GM19035 (cell line): Measurements from ENCODE around the gene TGFBR1.
"Not testable (repeated sequence)": the region's sequence is repeated elsewhere in the genome, so short reads cannot be mapped to it uniquely, and the experiment has no call there.

Source experiments
- ATAC-seq: cut with Tn5 transposase; IDR thresholded peaks from one replicate; pipeline ENCODE4 v1.9.1; 2021; ENCODE audit not compliant: unreplicated experiment

The TGFBR1 gene

DNA sequence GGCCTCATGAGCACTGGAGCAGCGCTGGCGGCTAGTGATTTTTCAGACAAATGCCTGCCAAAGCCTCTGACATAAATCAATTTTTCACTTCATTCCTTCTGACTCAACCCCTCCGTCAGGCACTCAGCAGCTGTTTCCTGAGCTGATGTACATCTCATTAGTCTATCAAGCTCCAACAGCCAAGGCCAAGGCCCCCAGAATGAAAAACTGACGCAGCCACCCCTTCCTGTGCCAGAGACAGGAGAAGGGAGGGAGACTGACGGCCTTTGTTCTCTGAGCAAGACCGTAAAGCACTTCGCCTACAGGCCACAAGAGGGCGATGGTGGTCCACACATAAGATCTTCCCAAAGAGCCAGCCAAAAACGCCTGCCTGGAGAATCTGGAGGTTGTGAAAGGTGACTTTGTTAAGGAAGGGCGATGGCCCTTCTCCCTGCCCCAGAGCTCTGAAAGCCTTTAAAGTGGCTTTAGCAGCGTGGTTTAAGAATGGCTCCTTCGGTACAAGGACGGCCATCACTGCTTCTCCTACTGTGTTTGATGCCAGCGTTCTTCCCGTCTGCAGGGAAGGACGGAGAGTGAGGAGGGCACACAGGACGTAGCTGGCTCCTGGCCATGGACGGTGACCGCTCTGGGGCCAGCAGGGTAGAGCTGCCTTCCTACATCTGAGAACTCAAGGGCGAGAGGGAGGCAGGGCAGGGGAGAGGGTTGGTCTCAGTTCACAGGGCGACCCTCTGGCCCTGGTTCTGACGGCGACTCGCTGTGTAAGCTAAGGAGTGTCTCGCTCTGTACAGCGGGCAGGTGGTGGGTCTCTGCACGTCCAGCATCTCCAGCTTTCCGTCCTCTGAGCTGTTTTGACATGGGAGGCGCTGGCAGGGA is 79.8 kb downstream of the TGFBR1 start:
- peak; percentile 55 for ATAC-seq

DNA sequence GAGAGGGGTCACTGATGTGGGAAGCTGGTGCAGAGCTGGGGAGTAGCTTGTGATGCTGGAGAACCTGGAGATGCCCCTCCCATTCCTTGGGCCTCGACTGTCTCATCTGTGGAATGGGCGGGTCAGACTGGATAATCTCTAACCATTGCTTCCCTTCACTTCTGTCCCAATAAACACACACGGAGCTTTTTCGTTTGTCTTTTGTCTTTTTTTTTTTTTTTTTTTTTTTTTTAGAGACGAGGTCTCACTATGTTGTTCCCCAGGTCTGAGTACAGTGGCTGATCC is 80.4 kb downstream of the TGFBR1 start:
- no peak for ATAC-seq

DNA sequence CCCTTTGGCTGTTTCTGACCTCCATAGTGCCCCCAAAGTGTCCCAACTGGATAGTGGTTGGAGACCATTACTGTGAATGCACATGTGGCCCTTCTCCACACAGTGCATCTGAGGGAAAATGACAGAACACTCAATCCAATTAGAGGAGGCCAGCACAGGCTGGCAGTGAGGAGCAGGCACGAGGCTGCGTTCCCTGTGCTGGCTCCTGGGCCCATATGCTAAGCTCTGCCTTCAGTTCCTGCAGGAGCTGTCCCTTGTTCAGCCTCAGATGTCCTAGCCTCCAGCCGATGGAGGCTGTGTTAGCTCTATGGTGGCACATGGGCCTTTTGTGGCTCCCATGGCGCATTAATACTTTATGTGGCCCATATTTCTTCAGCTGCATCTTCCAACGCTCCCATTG is 81.0 kb downstream of the TGFBR1 start:
- ATAC-seq = no peak

DNA sequence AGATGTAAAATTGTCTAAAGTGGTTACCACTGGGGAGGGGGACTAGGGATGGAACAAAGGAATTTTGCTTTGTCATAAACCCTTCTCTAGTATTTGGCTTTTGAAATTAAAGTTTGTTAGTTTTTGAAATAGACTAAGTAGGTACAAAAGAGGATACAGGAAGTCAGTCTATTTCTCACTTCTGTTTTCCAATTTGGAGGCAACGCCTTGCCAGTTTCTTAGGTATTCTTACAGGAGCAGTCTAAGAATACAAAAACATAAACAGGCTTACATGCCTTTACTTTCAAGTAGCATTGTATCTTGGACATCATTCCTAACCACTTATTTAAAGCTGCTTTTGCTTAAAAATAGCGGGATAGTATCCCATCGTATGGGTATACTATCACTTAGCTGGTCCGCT is 82.4 kb downstream of the TGFBR1 start:
- no peak for ATAC-seq

DNA sequence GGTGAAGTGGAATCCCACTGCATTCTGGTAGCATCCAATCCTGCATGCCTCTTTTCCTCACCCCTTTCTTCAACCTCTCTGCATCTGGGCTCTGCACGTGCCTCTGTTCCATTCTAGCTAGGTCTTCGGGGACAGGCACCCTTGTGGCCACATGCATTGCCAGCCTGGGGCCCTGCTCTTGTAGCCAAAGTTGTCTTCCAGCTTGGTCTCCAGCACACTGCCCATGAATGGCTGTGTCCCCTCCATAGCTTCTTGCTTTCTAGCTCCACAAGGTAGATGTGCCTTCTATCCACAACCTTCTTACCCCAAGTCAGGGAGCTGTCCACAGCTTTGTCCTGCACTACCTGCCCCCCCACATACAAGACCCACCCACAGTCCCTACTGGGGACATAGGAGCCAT is 84.3 kb downstream of the TGFBR1 start:
- no peak for ATAC-seq

DNA sequence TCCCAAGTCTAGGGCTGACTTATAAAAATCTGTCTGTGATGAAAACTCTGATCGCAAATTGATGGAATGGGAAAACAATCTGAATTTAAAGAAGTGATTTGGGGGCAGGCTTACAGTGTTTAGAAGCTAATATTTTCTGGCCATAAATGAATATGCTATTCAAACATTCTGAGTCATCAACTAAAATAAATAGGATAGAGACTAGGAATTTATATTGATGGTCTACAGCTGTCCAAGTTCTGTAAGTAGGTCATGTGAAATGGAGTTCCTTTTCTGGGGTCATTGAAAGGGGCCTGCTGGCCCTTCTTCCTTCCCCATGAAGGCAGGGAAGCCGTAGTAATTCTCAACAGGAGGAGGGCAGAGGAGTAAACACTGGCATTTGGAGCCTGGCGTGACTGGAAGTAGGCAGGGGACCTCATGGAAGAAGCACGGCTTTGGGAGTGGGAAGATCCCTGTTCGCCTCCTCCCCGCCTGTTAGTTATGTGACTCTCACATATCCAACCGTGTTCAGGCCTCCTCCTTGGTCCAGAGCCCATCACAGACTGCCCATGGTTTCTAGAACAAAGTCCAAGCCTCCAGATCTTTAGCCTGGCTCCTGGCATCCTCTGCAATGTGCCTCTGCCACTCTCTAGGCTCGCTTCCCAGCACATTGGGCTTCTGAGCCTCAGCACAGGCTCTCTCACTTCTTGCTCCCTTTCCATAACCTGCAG is 85.1 kb downstream of the TGFBR1 start:
- ATAC-seq = no peak

DNA sequence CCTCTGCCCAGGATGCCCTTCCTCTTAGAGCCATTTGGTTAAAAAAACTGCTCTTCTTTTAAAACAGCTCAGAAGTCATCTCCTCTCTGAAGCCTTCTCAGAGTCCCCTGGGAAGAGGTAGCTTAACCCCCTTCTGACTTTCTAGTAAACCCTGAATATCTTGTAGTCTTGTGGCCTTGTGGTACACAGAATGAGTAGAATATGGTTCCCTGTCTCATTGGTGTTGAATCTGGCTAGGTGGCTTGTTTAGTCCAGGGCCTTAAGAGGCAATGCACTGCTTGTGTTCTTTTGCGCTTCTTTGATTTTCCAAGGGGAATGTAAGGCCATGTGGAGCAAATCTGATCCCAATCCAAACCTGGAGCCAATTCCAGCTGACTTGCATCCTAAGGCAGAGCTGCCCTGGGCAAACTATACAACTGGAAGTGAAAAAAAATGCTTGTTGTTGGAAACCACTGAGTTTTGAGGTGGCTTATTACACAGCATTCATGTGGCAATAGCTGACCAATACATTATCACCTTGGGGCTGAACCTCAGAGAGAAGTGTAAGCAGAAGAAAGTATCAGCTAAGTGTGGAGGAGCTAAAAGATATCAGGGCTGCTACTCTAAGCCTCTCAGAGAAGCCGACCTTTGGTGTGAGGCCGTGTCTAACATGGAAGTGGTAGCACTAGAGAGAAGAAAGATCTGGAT is 85.8 kb downstream of the TGFBR1 start:
- ATAC-seq = no peak

DNA sequence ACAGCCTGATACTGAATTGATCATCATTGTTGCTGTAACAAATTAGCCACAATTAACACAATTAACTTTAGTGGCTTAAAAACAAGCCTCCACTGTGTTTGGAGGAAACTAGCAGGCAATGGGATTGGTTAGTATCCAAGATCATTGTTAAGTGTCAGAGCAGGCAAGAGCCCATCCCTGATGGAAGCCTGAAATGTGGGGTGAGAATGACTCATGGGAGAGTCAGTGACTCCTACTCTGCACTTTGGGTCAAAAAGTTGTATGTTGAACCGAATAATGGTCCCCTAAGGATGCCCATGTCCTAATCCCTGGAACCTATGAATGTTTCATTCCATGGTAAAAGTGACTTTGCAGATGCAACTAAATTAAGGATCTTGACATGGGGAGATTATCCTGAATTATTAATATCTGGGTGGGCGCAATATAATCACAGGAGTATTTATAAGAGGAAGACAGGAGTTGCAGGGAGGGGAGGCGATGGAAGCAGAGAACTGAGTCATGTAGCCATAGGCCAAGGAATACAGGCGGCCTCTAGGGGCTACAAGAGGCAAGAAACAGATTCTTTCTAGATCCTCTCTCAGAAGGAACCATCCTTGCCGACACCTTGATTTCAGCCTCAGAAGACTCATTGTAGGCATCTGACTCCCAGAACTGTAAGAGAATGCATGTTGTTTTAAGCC is 88.0 kb downstream of the TGFBR1 start:
- ATAC-seq = no peak

DNA sequence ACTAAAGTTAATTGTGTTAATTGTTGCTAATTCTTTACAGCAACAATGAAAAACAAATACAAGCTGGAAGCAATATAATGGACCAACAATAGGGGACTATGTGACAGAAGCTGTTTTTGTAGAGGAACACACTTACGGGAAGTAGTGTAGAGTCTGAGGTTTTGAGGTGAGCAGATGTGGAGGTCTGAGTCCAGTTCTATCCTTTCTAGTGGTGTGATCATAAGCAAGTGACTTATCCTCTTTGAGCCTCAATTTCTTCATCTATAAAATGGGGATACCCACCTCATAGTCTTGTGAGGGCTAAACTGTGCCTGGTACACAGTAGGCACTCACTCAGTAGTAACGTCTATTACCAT is 88.5 kb downstream of the TGFBR1 start:
- no peak for ATAC-seq

DNA sequence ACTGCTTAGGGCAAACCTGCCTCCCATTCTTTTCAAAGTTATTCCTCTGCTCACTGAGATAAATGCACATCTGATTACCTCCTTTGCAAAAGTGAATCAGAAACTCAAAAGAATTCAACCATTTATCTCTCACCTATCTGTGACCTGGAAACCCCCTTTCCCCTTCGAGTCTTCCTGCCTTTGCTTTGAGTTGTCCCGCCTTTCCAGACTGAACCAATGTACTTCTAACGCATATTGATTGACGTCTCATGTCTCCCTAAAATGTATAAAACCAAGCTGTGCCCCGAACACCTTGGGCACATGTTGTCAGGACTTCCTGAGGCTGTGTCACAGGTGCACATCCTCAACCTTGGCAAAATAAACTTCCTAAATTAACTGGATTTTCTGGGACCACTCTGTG is 91.6 kb downstream of the TGFBR1 start:
- not testable (repeated sequence) for ATAC-seq

DNA sequence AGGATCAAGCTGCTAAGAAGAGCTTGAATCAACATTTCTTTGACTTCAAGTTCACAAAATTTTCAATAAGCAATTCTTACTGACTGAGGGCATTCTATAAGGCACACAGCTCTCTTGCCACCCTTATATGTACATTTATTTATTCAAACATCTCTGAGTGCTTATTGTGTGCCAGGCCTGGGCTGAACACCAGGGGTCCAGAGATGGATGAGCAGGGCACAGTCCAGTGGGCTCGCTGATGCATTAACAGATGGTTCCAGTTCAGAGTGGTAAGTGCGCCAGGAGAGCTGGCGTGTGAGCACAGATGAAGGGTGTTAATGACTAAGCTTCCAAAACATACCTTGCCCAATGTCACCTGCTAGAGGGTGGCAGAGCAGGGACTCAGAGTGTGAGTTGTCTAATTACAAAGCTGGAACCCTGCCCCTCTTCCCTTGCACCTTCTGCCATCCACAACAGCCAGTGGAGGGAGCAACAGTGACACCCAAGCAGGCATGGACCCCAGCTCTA is 92.3 kb downstream of the TGFBR1 start:
- no peak for ATAC-seq

DNA sequence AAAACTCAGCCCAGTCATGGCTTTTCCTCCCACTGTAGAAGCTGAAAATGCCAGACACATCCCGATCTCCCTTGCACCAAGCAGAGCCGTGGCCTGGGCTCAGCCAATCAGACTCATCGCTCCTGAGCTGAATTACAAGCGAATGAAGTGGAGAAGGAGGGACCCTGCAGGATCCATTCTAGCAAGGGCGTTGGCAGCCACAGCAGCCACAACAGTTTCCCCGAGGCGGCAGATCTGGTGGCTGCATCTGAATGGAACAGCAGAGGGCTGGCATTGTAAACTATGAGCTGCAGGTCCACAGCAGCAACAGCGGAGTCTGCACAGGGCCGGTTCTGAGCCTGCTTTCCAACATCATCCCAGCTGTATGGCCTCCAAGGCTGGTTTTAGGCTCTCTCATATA is 93.1 kb downstream of the TGFBR1 start:
- ATAC-seq = no peak

DNA sequence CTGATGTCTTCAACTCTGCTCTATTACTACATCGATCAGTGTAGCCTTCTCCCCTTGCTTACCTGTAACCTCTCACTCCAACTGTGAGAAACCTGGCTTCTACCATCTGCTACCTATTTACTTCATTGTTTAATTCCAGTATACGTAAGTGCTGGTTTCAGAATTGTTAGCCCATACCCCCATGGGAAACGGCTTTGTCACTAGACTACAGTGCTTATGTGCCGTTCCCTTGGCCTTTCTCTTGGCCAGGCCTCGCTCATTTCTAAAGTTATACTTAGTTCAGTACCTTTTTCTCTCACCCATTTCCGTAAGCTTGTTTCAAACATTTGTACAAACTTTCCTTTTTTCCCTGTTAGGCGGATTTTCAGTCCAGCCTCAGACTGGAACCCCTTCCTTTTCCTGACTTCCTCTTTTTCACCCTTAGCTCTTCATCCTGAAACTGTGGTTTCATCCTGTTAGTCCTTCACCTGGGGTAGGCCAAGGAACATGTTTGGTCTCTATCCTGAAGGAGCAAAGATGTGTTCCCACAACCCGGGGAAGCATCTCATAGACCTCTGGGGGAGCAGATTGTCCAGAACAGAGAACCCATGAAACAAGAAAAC is 95.1 kb downstream of the TGFBR1 start:
- ATAC-seq = no peak

DNA sequence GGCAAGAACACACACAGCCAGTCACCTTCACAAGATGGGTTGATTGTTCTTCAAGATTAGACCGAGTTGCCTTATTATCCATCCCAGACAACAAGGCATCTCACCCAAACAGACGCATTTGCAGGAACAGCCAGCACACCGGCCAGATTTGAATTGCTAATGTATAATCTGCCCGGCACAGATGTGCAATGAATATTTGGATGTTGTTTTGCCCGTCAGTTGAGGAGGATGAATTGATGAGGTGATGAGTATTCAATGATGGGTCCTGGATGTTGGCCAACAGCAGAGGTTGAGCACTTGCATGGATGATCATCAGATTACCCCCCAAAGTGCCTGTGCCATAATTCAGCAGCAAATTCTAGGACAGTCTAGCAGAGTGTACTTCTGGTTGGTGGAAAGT is 96.7 kb downstream of the TGFBR1 start:
- no peak for ATAC-seq
